Activated naive CD4-positive, alpha-beta T cell treated with anti-CD3 and anti-CD28 coated beads, Interleukin-2, amount 50 U/mL, for 24 hours (primary cell): ENCODE measurements around the gene NUP42.

ENCODE experiments used
- H3K27ac Mint-ChIP-seq: one replicate; pipeline ENCODE4 v1.8.0; 2021; ENCODE audit warnings: mild to moderate bottlenecking, mixed read lengths
- H3K27me3 Mint-ChIP-seq: one replicate; pipeline ENCODE4 v1.8.0; 2021; ENCODE audit warnings: mixed read lengths
- H3K36me3 Mint-ChIP-seq: one replicate; pipeline ENCODE4 v1.8.0; 2021; ENCODE audit warnings: mixed read lengths
- H3K4me1 Mint-ChIP-seq: one replicate; pipeline ENCODE4 v1.8.0; 2021; ENCODE audit warnings: mixed read lengths
- H3K4me3 Mint-ChIP-seq: one replicate; pipeline ENCODE4 v1.8.0; 2021; ENCODE audit warnings: mild to moderate bottlenecking, mixed read lengths
- H3K9me3 Mint-ChIP-seq: one replicate; pipeline ENCODE4 v1.8.0; 2021; ENCODE audit warnings: mixed read lengths

NUP42 gene, protein sequence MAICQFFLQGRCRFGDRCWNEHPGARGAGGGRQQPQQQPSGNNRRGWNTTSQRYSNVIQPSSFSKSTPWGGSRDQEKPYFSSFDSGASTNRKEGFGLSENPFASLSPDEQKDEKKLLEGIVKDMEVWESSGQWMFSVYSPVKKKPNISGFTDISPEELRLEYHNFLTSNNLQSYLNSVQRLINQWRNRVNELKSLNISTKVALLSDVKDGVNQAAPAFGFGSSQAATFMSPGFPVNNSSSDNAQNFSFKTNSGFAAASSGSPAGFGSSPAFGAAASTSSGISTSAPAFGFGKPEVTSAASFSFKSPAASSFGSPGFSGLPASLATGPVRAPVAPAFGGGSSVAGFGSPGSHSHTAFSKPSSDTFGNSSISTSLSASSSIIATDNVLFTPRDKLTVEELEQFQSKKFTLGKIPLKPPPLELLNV

DNA sequence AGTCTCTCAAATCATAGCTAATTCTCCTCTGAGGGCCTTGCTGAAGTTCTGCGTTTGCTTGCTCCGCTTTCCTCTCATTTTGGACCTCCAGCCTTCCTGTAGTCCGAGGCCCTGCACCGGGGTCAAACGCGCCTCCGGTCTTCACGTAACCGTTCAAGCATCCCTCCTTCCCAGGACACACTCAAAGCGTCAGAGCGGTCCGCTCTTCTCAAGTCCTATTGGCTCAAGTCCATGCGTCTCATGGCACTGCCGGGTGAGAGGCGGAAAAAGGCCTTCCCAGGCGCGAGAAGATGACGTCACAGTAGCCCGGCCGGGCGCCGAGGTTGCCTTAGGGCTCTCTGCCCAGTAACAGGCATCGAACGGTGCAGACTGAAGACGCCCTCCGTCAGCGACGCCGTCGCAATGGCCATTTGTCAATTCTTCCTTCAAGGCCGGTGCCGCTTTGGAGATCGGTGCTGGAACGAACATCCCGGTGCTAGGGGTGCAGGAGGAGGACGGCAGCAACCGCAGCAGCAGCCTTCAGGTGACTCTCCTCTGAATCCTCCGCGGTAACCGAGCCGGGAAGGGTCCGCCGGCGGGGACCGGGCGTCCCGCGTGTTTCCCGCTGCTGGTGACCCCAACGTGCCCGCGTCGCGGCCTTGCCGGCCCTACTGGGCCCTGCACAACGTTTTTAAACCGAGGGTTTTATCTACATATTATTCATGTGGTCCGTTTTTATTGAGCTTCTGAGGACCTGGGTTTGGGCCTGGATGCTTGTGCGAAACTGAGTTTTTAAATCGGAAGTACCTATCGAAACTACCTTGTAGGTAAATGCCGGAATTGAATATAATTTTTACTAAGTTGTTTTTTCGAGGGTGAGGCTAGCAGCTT is at the start of gene NUP42:
TSS of gene NUP42 (plus strand) at position 365 of the 870 bp plus-strand sequence. CDS start at position 403, 38 bp downstream.
- Mint-ChIP-seq H3K27me3 (no peaks in the 10 kb centered on the region), H3K4me3 (peak within 1 kb of the TSS; percentile 96), H3K4me1 (peaks cover 33% of the 10 kb centered on the region), H3K27ac (peak within 1 kb of the TSS; percentile 99), H3K9me3 (no peaks in the 10 kb centered on the region), H3K36me3 (peaks cover 5% of the 10 kb centered on the region)

DNA sequence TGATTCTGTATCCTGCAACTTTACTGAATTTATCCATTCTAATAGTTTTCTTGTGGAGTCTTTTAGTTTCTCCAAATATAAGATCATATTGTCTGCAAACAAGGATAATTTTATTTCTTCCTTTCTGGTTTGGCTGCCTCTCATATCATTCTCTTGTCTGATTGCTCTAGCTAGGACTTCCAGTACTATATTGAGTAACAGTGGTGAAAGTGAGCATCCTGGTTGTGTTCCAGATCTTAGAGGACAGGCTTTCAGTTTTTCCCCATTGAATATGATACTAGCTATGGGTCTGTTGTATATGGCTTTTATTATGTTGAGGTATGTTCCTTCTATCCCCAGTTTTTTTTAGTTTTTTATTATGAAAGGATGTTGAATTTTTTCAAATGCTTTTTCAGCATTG is 48.1 kb upstream of the NUP42 start:
- Mint-ChIP-seq H3K9me3 (no peaks in the 10 kb centered on the region), H3K27me3 (no peaks in the 10 kb centered on the region), H3K4me1 (no peaks in the 10 kb centered on the region), H3K4me3 (no peak overlapping the region), H3K36me3 (peaks cover 17% of the 10 kb centered on the region), H3K27ac (no peak overlapping the region)

DNA sequence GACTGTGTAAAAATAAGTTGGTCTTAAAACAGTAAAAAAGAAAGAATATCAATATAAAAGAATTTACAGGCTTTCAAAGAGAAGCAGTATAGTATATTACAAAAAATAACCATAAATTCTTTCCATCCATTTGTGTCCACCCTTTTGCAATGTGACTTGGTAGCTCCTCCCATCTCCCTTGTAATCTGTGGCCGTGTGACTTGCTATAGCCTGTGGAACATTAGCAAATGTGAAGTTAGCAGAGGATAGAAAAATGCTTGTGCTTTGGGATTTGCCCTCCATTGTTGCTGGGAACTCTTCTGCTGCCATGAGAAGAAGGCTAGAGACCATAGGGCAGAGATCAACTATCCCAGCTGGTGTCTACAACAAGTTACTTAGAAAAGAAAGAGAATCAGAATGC is 46.1 kb upstream of the NUP42 start:
- peaks cover 13% of the 10 kb centered on the region for H3K36me3 Mint-ChIP-seq
- no peaks in the 10 kb centered on the region for H3K4me1 Mint-ChIP-seq
- no peaks in the 10 kb centered on the region for H3K9me3 Mint-ChIP-seq
- H3K27me3 Mint-ChIP-seq: no peaks in the 10 kb centered on the region
- no peak overlapping the region for H3K27ac Mint-ChIP-seq
- no peak overlapping the region for H3K4me3 Mint-ChIP-seq

DNA sequence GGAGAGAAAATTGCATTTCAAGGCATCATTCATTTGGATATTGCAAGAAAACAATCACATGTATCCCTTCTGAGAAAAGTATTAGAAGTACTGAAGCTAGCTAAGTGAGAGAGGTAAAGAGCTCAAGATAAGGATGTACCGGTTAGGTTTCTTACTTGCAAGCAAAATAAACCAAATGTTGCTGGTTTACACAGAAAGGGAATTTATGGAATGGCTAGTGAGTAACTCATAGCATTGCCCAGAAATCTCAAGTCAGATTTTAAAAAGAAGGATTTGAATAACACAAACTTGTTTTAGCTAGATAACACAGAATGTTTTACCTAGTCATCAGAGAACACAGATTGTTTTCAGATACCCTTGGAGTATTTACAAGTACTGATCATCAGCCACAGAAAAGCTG is 45.6 kb upstream of the NUP42 start:
- Mint-ChIP-seq H3K9me3 (no peaks in the 10 kb centered on the region), H3K27me3 (no peaks in the 10 kb centered on the region)

DNA sequence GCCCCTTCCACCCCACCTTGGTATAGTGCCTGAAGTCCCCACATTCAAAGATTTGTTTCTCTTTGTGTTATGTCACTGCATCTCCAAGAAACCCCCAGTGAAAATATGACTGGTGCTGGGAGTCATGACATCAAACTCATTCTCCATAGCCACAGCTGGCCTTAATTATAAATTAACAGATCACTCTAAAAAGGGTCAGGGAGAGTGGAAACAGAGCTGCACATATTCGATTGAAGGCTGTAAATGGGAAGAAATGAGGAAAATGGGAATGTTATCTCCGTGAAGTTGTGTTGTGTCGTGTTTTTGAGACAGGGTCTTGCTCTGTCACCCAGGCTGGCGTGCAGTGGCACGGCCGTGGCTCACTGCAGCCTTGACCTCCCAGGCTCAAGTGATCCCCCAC is 24.2 kb upstream of the NUP42 start:
- no peak overlapping the region for H3K4me3 Mint-ChIP-seq
- H3K9me3 Mint-ChIP-seq: no peaks in the 10 kb centered on the region
- peaks cover 13% of the 10 kb centered on the region for H3K36me3 Mint-ChIP-seq
- no peaks in the 10 kb centered on the region for H3K27me3 Mint-ChIP-seq
- H3K27ac Mint-ChIP-seq: no peak overlapping the region
- H3K4me1 Mint-ChIP-seq: no peaks in the 10 kb centered on the region

More for the DNA sequence above, 45.6 kb upstream of the NUP42 start:
- H3K4me1 Mint-ChIP-seq: no peaks in the 10 kb centered on the region
- no peak overlapping the region for H3K27ac Mint-ChIP-seq
- H3K4me3 Mint-ChIP-seq: no peak overlapping the region
- peaks cover 15% of the 10 kb centered on the region for H3K36me3 Mint-ChIP-seq

DNA sequence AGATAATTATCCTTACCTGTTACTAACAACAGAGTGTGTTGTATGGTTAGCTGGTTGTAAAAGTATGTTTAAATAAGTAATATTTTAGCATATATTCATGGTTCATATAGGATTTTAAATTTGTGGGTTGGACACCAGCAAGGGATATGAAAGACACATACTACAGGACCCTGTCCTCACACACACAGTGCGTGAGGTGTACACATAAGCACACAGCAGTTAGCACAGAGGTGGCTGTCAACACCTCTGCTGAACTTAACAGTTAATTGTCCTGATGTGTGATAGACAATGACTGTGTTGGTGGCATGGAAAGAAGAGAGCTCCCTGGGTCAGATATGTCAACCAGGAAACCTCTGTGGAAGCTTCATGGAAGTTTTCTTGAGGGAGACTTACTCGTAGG is 23.3 kb upstream of the NUP42 start:
- Mint-ChIP-seq H3K4me3 (no peak overlapping the region), H3K27ac (no peak overlapping the region), H3K9me3 (no peaks in the 10 kb centered on the region), H3K4me1 (no peaks in the 10 kb centered on the region), H3K36me3 (peaks cover 11% of the 10 kb centered on the region), H3K27me3 (no peaks in the 10 kb centered on the region)

DNA sequence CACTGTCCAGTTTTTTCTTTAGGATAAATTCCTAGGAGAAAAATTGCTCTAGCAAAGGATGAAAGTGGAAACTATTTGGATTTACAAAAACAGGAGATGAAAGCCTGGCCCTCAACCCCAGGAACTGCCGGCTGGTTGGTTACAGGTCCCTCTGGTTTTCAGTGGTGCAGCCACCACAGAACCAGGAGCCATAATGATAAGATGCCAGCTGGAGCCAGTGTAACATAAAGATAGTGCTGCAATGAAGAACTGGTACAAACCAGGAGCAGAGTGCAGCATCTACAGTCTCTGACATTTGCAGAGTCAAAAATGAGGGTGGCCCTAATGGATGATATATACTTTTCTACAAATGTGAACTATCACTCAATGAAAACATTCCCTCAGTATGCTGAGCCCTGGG is 20.4 kb upstream of the NUP42 start:
- no peak overlapping the region for H3K4me3 Mint-ChIP-seq
- no peaks in the 10 kb centered on the region for H3K4me1 Mint-ChIP-seq
- H3K36me3 Mint-ChIP-seq: peaks cover 8% of the 10 kb centered on the region

DNA sequence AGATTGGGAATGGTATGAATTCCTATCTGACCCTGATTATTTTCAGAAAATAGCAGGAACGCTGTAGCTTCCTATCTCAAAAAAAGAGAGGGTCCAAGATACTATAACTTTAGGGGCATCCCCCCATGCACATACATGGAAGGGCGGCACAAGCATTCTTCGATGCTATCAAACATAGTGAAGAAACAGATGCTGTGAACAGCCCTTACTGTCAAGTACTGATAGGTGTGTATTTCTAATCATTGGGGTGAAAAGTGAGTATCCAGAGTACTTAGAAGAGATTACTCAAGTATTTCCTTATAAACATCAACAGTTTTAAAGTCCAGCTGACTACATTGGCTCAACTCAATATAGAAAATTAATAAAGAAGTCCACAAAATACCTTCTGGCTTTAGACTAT is 17.0 kb upstream of the NUP42 start:
- Mint-ChIP-seq H3K27ac (no peak overlapping the region), H3K4me1 (no peaks in the 10 kb centered on the region), H3K9me3 (no peaks in the 10 kb centered on the region), H3K27me3 (no peaks in the 10 kb centered on the region), H3K36me3 (peaks cover 4% of the 10 kb centered on the region), H3K4me3 (no peak overlapping the region)

More for the DNA sequence above, 20.4 kb upstream of the NUP42 start:
- no peaks in the 10 kb centered on the region for H3K9me3 Mint-ChIP-seq
- no peaks in the 10 kb centered on the region for H3K27me3 Mint-ChIP-seq
- H3K27ac Mint-ChIP-seq: no peak overlapping the region

DNA sequence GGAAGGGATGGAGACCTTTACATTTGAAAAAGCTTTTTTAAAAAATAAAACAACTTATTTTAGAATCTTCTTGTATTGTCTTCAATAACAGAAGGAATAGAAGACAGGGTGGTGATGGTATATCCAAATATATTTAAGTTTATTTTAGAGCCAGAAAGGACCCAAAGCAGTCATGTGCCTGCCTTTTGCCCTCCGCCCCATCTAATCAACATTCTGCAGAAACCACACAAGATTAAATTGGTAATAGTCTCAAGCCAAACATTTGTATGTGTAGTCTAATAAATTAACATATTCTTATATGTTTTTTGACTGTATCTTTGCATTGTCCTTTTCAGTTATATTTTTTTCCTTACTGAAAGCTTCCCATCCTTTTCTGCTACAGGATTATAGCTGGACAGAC is 16.5 kb upstream of the NUP42 start:
- Mint-ChIP-seq H3K4me1 (no peaks in the 10 kb centered on the region), H3K36me3 (peaks cover 3% of the 10 kb centered on the region), H3K9me3 (no peaks in the 10 kb centered on the region), H3K27ac (no peak overlapping the region), H3K27me3 (no peaks in the 10 kb centered on the region), H3K4me3 (no peak overlapping the region)

DNA sequence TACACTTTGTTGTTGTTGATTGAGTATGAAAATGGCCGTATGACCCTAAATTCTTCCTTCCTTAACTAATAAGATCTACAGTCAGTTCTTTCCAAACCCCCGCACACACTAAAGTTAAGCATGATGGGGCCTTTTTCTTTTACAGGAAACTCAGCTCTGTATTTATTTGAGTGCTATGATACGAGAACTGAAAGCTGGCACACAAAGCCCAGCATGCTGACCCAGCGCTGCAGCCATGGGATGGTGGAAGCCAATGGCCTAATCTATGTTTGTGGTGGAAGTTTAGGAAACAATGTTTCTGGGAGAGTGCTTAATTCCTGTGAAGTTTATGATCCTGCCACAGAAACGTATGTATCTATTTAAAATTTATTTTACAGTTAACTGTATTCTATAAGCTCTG is 14.2 kb upstream of the NUP42 start:
- Mint-ChIP-seq H3K27me3 (no peaks in the 10 kb centered on the region), H3K4me1 (no peaks in the 10 kb centered on the region), H3K36me3 (peaks cover 3% of the 10 kb centered on the region), H3K9me3 (no peaks in the 10 kb centered on the region), H3K27ac (no peak overlapping the region), H3K4me3 (no peak overlapping the region)

DNA sequence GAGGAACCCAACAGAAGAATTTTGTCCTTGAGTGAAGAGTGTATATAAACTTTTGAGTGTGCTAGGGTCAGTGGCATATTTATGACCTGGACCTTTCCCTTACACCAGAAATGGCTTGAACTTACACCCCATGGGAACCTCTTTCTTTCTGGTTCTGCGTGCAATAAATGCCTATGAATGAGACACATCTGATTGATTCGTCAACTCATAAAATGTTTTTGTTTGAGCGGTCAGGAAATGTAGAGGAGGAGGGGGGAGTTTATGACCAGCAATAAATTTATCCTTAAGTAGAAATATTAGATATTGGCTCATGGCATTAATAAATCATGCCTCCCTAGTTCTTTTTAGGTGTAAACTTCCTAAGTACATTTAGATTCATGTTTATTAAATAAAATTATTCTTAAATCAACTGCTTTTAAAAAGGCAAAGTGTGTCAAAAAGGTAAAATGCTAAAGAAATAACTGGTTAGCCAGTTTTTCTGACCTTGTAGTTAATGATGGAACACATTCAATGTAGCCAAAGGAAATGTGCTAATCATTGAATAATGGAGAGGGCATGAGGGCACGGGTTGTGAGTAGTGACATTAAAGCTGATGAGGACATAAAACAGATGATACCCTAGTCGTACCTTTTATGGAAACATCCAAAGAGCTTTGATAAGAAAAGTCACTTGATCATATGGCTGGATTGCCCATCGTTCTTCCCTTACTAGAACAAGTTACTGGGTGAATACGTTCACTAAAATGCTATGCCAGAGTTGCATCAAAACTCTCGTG is 13.6 kb upstream of the NUP42 start:
- Mint-ChIP-seq H3K27ac (no peak overlapping the region), H3K9me3 (no peaks in the 10 kb centered on the region), H3K4me3 (no peak overlapping the region), H3K27me3 (no peaks in the 10 kb centered on the region), H3K4me1 (no peaks in the 10 kb centered on the region), H3K36me3 (peaks cover 3% of the 10 kb centered on the region)

DNA sequence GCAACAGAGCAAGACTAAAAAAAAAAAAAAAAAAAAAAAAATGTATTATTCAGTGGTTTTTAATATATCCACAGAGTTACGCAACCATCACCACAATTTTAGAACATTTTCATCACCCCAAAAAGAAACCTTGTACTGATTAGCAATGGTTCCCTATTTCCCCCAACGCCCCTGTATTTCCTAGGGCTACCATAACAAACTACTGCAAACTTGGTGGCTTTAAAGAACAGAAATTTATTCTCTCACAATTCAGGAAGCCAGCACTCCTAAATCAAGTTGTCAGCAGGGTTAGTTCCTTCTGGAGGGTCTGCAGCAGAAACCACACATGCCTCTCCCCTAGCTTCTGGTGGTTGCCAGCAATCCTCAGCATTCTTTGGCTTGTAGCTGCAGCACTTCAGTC is 5.9 kb upstream of the NUP42 start:
- H3K27me3 Mint-ChIP-seq: no peaks in the 10 kb centered on the region
- no peak overlapping the region for H3K4me3 Mint-ChIP-seq
- H3K36me3 Mint-ChIP-seq: no peaks in the 10 kb centered on the region
- H3K27ac Mint-ChIP-seq: no peak overlapping the region
- peaks cover 7% of the 10 kb centered on the region for H3K4me1 Mint-ChIP-seq
- no peaks in the 10 kb centered on the region for H3K9me3 Mint-ChIP-seq

DNA sequence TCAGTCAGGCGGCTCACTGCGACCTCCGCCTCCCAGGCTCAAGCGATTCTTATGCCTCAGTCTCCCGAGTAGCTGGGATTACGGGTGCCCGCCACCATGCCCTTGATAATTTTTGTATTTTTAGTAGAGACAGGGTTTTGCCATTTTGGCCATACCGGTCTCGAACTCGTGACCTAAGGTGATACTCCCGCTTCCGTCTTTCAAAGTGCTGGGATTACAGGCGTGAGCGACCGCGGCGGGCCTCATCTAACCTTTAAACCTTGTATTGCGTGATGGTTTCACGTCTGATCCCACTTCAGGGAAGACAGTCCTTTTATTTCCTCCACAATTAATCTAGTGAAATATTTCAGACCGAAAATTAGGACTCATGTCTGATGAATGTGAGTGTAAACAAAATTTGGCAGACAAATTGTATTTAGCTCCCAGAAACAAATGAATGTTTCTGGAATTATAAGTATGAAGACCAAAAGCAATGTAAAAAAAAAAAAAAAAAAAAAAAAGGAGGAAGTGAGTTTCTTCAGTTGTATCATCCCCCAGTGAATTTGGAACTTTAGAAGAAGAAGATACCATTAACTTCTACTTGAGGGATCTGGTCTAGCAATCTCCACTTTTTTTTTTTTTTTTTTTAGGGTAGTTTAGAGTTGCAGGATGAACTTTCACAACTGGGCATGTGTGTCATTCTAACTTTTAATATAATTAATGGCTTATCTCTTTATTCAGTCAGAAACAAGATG is 1.6 kb downstream of the NUP42 start:
- Mint-ChIP-seq H3K27ac (peak overlapping the region; percentile 26), H3K4me3 (peak overlapping the region; percentile 96), H3K4me1 (peaks cover 37% of the 10 kb centered on the region), H3K27me3 (no peaks in the 10 kb centered on the region), H3K9me3 (no peaks in the 10 kb centered on the region), H3K36me3 (peaks cover 7% of the 10 kb centered on the region)

DNA sequence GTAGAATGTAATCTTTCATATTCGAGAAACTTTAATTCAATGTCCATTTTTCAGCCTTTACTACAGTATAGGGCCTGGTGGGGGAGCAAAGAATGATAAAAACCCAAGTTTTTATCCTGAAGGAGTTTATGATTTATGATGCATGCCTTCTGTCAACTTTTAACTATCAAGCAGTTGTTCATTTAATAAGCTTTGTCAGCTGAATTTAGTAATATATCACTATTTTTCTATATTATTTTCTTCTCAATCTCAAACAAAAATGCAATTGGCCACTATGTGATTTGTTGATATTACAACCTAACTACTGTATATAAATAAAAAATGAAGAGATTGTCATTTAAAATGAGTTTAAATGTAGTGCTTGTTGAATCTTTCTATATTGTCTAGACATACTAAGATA is 2.4 kb downstream of the NUP42 start:
- Mint-ChIP-seq H3K4me1 (peaks cover 37% of the 10 kb centered on the region), H3K4me3 (peak overlapping the region; percentile 71), H3K9me3 (no peaks in the 10 kb centered on the region), H3K27me3 (no peaks in the 10 kb centered on the region), H3K36me3 (peaks cover 7% of the 10 kb centered on the region), H3K27ac (peak overlapping the region; percentile 70)
